ENCODE results near the gene RNF169.

DNA sequence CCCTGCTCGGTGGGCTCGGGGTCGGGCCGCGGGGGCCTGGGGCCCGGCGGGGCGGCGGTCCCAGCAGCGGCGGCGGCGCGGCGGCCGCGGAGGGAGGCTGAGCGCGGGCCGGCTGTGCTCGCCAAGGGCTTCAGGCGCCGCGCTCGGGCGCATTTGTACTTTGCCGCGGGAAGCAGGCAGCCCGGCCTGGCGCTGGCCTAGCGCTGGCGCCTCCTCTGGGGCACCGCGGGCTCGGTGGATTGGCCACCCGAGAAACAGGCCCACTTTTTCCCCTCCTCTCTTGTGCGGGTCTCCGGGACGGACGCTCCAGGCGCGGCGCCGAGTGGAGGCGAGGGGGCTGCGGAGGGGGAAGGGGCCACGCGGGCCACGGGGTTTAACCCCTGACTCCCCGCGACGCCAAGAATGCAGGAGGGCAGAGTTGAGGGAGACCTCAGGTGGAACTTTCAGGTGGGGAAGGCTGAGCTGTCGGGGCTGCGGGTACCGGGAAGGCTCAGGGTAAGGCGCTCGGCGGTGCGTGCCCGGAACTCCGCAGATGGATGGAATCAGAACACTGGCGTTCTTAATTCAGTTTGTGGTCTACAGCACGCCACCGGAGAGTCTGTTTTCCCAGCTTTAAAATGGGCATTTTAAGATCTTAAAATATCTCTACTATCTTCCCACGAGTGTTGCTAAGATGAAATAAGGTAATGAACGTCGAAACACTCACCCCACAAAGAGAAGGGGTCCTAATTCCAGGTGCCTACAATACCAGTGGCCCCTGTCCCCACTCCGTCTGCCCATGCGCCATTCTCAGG is 17.2 kb upstream of the RNF169 start, which contains the start of gene CHRDL2:
- TF ChIP-seq, protein P1, sequence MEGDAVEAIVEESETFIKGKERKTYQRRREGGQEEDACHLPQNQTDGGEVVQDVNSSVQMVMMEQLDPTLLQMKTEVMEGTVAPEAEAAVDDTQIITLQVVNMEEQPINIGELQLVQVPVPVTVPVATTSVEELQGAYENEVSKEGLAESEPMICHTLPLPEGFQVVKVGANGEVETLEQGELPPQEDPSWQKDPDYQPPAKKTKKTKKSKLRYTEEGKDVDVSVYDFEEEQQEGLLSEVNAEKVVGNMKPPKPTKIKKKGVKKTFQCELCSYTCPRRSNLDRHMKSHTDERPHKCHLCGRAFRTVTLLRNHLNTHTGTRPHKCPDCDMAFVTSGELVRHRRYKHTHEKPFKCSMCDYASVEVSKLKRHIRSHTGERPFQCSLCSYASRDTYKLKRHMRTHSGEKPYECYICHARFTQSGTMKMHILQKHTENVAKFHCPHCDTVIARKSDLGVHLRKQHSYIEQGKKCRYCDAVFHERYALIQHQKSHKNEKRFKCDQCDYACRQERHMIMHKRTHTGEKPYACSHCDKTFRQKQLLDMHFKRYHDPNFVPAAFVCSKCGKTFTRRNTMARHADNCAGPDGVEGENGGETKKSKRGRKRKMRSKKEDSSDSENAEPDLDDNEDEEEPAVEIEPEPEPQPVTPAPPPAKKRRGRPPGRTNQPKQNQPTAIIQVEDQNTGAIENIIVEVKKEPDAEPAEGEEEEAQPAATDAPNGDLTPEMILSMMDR (IDR thresholded peaks at IDR 0.05) = no peak
- TF ChIP-seq POLR2A (IDR thresholded peaks at IDR 0.05) = no peak

All from thyroid gland (tissue), 4 donors.